Measurements from ENCODE around the gene SPI1.

Gene SPI1

GRCh38 chr11:47353978-47354774 is 24.2 kb downstream of the SPI1 start:
- no peak for TF ChIP-seq CTCF (IDR thresholded peaks at IDR 0.05)
- DNase-seq: no peak
- no peaks in the 10 kb centered on the region for H3K36me3 ChIP-seq
- H3K27ac ChIP-seq: peak overlapping the region in 1 of 2 donors; percentile 39
- H3K27me3 ChIP-seq: no peaks in the 10 kb centered on the region
- peaks cover 0 to 11% (median 4%) of the 10 kb centered on the region in 4 donors for H3K4me1 ChIP-seq
- no peaks in the 10 kb centered on the region for H3K9me3 ChIP-seq
- H3K4me3 ChIP-seq: no peak overlapping the region
- intact Hi-C loops (cut with DNase I; ENCODE audit: low total_unique reads): loop anchor here (2.0 to 10.0 kb wide), 3 partner anchors 95 to 459 kb away; partner anchors contain the start of gene ARFGAP2

- DNase-seq: no peak
- Histone ChIP-seq H3K4me1 (peaks cover 0 to 11% (median 4%) of the 10 kb centered on the region in 4 donors), H3K36me3 (no peaks in the 10 kb centered on the region), H3K27me3 (no peaks in the 10 kb centered on the region), H3K9me3 (no peaks in the 10 kb centered on the region), H3K4me3 (no peak within 1 kb of the TSS), H3K27ac (no peak within 1 kb of the TSS)
- TF ChIP-seq CTCF (IDR thresholded peaks at IDR 0.05): no peak
- intact Hi-C loops (cut with DNase I; ENCODE audit: low total_unique reads): loop anchor here (5.0 to 10.0 kb wide), 2 partner anchors 175 to 458 kb away; partner anchors contain the start of gene ARFGAP2
Observed at GRCh38 chr11:47352556-47352955, 25.8 kb downstream of the SPI1 start, which contains the start of gene MYBPC3. Gene MYBPC3 (minus strand): TSS chr11:47352702. CDS start chr11:47352647, 55 bp downstream.

GRCh38 chr11:47351156-47352126 is 26.9 kb downstream of the SPI1 start:
- Histone ChIP-seq H3K9me3 (no peaks in the 10 kb centered on the region), H3K4me1 (peaks cover 0 to 11% (median 4%) of the 10 kb centered on the region in 4 donors), H3K27me3 (no peaks in the 10 kb centered on the region), H3K36me3 (no peaks in the 10 kb centered on the region), H3K27ac (no peak overlapping the region), H3K4me3 (no peak overlapping the region)
- intact Hi-C loops (cut with DNase I; ENCODE audit: low total_unique reads): loop anchor here (5.0 to 10.0 kb wide), 2 partner anchors 174 to 457 kb away; partner anchors contain the start of gene ARFGAP2
- TF ChIP-seq CTCF (IDR thresholded peaks at IDR 0.05): no peak
- no peak for DNase-seq

GRCh38 chr11:47350315-47350714 is 28.0 kb downstream of the SPI1 start:
- H3K27me3 ChIP-seq: no peaks in the 10 kb centered on the region
- no peak for TF ChIP-seq CTCF (IDR thresholded peaks at IDR 0.05)
- no peaks in the 10 kb centered on the region for H3K9me3 ChIP-seq
- H3K4me3 ChIP-seq: no peak overlapping the region
- intact Hi-C loops (cut with DNase I; ENCODE audit: low total_unique reads): loop anchor here (5.0 to 10.0 kb wide), 2 partner anchors 173 to 456 kb away; partner anchors contain the start of gene ARFGAP2
- no peak for DNase-seq
- H3K27ac ChIP-seq: no peak overlapping the region
- no peaks in the 10 kb centered on the region for H3K36me3 ChIP-seq
- H3K4me1 ChIP-seq: peaks cover 0 to 8% (median 3%) of the 10 kb centered on the region in 4 donors

- no peak for DNase-seq
- intact Hi-C loops (cut with DNase I; ENCODE audit: low total_unique reads): loop anchor here (5.0 to 10.0 kb wide), 2 partner anchors 172 to 455 kb away; partner anchors contain the start of gene ARFGAP2
- Histone ChIP-seq H3K36me3 (no peaks in the 10 kb centered on the region), H3K4me3 (no peak overlapping the region), H3K9me3 (no peaks in the 10 kb centered on the region), H3K27ac (no peak overlapping the region), H3K27me3 (no peaks in the 10 kb centered on the region), H3K4me1 (peaks cover 0 to 1% (median under 1%) of the 10 kb centered on the region in 4 donors)
- TF ChIP-seq CTCF (IDR thresholded peaks at IDR 0.05): no peak
Observed at GRCh38 chr11:47349521-47350095, 28.7 kb downstream of the SPI1 start.

Measured in tibial artery (tissue), 4 donors.